ENCODE measurements around the gene ASH1L. TPM values are rescaled to one million over a fixed set of nuclear protein-coding genes. Genes with fewer than 3 reads are reported as not detected.
A peak's percentile ranks its signal among the peaks of the same experiment; 100 is the strongest.
"Not testable (repeated sequence)": the region's sequence is repeated elsewhere in the genome, so short reads cannot be mapped to it uniquely, and the experiment has no call there.

The ASH1L gene
- total RNA-seq, 1 donor from 2014 or later, result 44.0 TPM

DNA sequence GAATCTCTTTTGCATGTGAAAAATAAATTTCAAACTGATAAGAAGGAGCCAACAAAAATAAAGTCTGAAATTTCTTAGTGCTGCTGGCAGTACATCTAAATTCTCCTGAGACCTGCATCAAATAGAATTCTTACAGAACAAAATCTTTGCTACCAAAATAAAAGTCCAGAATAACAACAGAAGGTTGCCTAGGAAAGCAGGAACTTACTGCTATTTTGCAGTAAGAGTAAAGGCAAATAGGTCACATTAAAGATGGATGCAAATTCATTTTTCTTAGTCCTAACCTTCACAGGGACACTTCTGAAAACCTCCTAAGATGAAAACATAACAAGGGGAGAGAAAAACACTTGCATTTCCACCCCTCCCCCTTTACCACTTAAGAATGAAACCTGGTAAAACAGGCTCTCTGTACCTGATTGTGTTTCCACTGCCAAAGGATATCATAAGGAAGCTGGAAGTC, 182.9 kb downstream of the ASH1L start:
- no peak for DNase-seq (ENCODE audit: low spot score)
- intact Hi-C loops (cut with micrococcal nuclease), result no loop called here
- H3K4me1 Mint-ChIP-seq (ENCODE audit: low read depth), result peaks cover 11% of the 10 kb centered on the region
- no peaks in the 10 kb centered on the region for H3K27me3 Mint-ChIP-seq (ENCODE audit: insufficient read depth)
- no peak overlapping the region for H3K27ac Mint-ChIP-seq
- H3K9me3 Mint-ChIP-seq, result no peaks in the 10 kb centered on the region
- no peak overlapping the region for H3K4me3 Mint-ChIP-seq
- H3K36me3 Mint-ChIP-seq (ENCODE audit: low read depth), result peaks cover 28% of the 10 kb centered on the region

DNA sequence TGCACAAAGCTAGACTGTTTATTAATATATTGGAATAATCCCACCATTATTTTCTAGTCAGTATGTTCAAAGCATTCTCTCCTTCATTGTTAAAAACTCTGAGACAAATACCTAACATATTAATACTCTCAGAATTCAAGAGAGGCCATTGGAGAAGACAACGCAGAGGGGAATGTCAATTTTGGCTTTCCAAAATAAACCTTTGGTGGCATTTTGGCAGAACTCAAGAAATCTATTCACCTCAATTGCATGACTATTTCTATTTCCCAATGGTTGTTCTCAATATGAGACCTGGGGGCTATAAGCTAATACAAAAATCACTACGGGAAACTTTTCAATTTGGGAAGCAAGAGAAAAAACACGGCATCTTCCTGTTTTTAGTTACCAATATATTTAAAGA, 183.4 kb downstream of the ASH1L start:
- H3K36me3 Mint-ChIP-seq (ENCODE audit: low read depth), result peaks cover 25% of the 10 kb centered on the region
- H3K27ac Mint-ChIP-seq, result no peak overlapping the region
- no peak for DNase-seq (ENCODE audit: low spot score)
- intact Hi-C loops (cut with micrococcal nuclease), result no loop called here
- H3K4me1 Mint-ChIP-seq (ENCODE audit: low read depth), result peaks cover 11% of the 10 kb centered on the region
- H3K27me3 Mint-ChIP-seq (ENCODE audit: insufficient read depth), result no peaks in the 10 kb centered on the region
- H3K4me3 Mint-ChIP-seq, result no peak overlapping the region
- no peaks in the 10 kb centered on the region for H3K9me3 Mint-ChIP-seq

DNA sequence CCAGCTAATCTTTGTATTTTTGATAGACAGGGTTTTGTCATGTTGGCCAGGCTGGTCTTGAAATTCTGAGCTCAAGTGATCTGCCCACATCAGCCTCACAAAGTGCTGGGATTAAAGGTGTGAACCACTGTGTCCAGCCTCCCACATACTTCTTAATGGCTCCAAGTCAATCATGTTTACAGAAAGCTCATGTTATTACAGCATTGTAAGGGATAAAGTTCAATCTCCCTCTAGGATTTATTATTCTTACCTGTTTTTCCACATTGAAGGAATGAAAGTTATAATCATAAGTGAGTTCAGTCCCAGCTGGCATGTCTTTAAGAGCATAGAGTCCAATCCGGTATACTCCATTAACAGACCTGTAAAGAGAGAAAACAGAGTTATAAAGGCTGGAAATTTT, 202.6 kb downstream of the ASH1L start:
- Mint-ChIP-seq H3K27ac (no peak overlapping the region), H3K4me1 (ENCODE audit: low read depth) (no peaks in the 10 kb centered on the region), H3K36me3 (ENCODE audit: low read depth) (peaks cover 10% of the 10 kb centered on the region), H3K4me3 (no peak overlapping the region), H3K9me3 (no peaks in the 10 kb centered on the region), H3K27me3 (ENCODE audit: insufficient read depth) (no peaks in the 10 kb centered on the region)
- intact Hi-C loops (cut with micrococcal nuclease), result no loop called here
- no peak for DNase-seq (ENCODE audit: low spot score)

DNA sequence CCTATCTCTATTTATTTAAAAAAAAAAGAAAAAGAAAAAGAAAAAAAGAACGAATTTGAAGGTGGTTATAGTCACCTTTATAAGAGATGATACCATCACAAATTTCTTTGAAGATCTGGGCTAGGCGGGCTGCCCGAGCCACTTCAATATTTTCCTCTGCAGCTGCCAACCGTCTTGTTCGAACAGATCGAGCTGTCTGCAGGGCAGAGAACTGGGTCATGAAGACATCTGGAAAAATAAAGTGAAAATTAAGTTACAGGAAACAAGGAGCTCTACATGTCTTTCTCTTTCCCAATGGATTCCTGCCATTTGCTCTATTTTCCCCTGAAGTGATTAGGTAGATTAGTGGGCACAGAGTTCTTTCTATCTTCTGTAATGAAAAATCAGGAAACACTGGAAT, 210.0 kb downstream of the ASH1L start:
- peaks cover 43% of the 10 kb centered on the region for H3K36me3 Mint-ChIP-seq (ENCODE audit: low read depth)
- H3K27ac Mint-ChIP-seq, result no peak overlapping the region
- no peak overlapping the region for H3K4me3 Mint-ChIP-seq
- no peak for DNase-seq (ENCODE audit: low spot score)
- H3K4me1 Mint-ChIP-seq (ENCODE audit: low read depth), result no peaks in the 10 kb centered on the region
- intact Hi-C loops (cut with micrococcal nuclease), result no loop called here
- no peaks in the 10 kb centered on the region for H3K27me3 Mint-ChIP-seq (ENCODE audit: insufficient read depth)
- no peaks in the 10 kb centered on the region for H3K9me3 Mint-ChIP-seq

DNA sequence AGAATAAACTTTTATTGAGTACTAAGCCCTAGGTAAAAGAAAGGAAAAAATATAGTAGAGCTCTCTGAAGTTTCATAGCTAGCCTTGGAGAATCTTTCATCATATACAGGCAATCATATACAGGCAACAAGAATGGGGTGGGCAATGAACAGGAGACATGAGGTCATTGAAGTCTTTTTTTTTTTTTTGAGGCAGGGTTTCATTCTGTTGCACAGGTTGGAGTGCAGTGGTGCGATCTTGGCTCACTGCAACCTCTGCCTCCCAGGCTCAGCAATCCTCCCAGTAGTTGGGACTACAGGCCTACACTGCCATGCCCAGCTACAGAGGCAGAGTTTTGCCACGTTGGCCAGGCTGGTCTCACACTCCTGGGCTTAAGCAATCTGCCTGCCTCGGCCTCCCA, 219.8 kb downstream of the ASH1L start:
- Mint-ChIP-seq H3K9me3 (no peaks in the 10 kb centered on the region), H3K36me3 (ENCODE audit: low read depth) (peaks cover 59% of the 10 kb centered on the region), H3K27me3 (ENCODE audit: insufficient read depth) (no peaks in the 10 kb centered on the region), H3K4me3 (no peak overlapping the region), H3K27ac (no peak overlapping the region), H3K4me1 (ENCODE audit: low read depth) (no peaks in the 10 kb centered on the region)
- intact Hi-C loops (cut with micrococcal nuclease), result no loop called here
- DNase-seq (ENCODE audit: low spot score), result no peak

DNA sequence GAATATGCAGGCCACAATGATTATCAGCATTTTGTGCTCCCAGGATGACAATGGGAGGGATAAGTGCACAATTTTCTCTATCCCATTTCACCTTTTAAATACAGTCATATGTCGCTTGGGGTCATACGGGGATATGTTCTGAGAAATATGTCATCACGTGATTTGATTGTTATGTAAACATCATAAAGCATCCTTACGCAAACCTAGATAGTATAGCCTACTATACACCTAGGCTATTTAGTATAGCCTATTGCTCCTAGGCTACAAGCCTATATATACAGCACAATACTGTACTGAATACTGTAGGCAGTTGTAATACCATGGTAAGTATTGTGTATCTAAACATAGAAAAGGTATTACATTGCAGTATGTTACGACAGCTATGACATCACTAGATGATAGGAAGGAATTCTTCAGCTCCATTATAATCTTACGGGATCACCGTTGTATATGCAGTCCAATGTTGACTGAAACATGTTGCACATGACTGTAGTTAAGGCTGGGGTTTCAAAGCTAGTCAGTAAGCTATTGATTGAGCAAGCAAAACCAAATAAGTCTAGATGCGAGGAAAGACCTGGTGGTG, 223.0 kb downstream of the ASH1L start:
- peaks cover 54% of the 10 kb centered on the region for H3K36me3 Mint-ChIP-seq (ENCODE audit: low read depth)
- DNase-seq (ENCODE audit: low spot score), result no peak
- no peaks in the 10 kb centered on the region for H3K4me1 Mint-ChIP-seq (ENCODE audit: low read depth)
- intact Hi-C loops (cut with micrococcal nuclease), result no loop called here
- peak overlapping the region; percentile 45 for H3K27ac Mint-ChIP-seq
- H3K27me3 Mint-ChIP-seq (ENCODE audit: insufficient read depth), result no peaks in the 10 kb centered on the region
- H3K4me3 Mint-ChIP-seq, result no peak overlapping the region
- H3K9me3 Mint-ChIP-seq, result no peaks in the 10 kb centered on the region

DNA sequence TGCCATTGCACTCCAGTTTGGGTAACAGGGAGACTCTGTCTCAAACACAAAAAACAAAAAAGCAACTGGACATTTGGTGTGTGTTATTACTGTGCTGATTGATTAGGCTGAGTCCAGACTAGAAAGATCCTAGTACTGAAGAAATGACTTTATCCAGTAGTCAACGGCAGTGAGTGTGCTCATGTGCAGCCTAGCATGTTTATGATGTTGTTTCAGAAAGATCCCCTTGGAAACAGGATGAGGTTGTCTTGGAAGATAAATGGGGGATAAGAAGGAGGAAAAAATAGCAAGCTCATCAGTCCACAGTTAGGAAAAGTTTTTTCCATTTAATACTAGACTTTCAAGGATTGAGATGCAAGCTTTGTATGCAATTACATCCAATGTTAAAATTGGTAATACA, 227.6 kb downstream of the ASH1L start:
- Mint-ChIP-seq H3K27ac (no peak overlapping the region), H3K9me3 (no peaks in the 10 kb centered on the region), H3K4me1 (ENCODE audit: low read depth) (no peaks in the 10 kb centered on the region), H3K27me3 (ENCODE audit: insufficient read depth) (no peaks in the 10 kb centered on the region), H3K4me3 (no peak overlapping the region), H3K36me3 (ENCODE audit: low read depth) (peaks cover 46% of the 10 kb centered on the region)
- intact Hi-C loops (cut with micrococcal nuclease), result no loop called here
- DNase-seq (ENCODE audit: low spot score), result no peak

DNA sequence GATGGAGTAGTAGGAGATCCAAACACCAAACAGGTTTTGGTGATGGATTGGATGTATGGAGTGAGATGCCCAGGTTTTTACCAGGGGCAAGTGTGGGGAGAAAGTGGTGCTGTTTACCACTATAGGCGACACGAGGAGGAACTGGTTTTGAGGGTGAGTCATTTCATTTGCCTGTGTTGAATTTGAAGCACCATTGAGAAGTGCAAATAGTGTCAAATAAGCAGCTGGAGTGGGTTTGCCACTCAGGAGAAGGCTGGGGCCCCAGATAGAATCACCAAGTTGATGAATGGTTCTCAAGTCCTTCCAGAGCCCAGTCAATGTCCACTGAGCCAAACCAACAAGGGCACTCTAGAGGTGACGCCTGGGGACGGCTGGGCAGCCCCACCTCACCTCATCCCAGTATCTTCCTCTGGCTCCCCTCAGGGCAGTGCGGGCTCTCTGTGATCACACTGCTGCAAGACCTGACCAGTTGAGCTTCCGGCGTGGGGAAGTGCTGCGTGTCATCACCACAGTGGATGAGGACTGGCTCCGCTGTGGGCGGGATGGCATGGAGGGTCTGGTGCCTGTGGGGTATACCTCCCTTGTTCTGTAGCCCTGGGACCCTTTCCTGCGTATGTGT, 232.5 kb downstream of the ASH1L start:
- Mint-ChIP-seq H3K27ac (no peak overlapping the region), H3K27me3 (ENCODE audit: insufficient read depth) (no peaks in the 10 kb centered on the region), H3K4me3 (no peak overlapping the region), H3K36me3 (ENCODE audit: low read depth) (peaks cover 18% of the 10 kb centered on the region), H3K4me1 (ENCODE audit: low read depth) (peaks cover 9% of the 10 kb centered on the region), H3K9me3 (no peaks in the 10 kb centered on the region)
- intact Hi-C loops (cut with micrococcal nuclease), result loop anchor here (10.0 kb wide), 2 partner anchors 885 to 1655 kb away; partner anchors contain the start of genes ILF2, NPR1 and PMF1
- no peak for DNase-seq (ENCODE audit: low spot score)

DNA sequence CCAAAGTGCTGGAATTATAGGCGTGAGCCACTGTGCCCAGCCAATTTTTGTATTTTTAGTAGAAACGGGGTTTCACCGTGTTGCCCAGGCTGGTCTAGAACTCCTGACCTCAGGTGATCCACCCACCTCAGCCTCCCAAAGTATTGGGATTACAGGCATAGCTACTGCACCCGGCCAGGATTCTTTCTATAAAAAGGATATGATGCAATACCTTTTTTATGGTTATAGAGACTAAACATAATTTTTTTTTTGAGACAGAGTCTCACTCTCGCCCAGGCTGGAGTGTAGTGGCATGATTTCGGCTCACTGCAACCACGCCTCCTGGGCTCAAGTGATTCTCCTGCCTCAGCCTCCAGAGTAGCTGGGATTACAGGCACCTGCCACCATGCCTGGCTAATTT, 233.7 kb downstream of the ASH1L start:
- H3K4me3 Mint-ChIP-seq; H3K27ac Mint-ChIP-seq; DNase-seq (ENCODE audit: low spot score); H3K4me1 Mint-ChIP-seq (ENCODE audit: low read depth); H3K9me3 Mint-ChIP-seq; H3K27me3 Mint-ChIP-seq (ENCODE audit: insufficient read depth): not testable (repeated sequence)
- intact Hi-C loops (cut with micrococcal nuclease), result loop anchor here (10.0 kb wide), 2 partner anchors 886 to 1654 kb away; partner anchors contain the start of genes ILF2, NPR1 and PMF1
- H3K36me3 Mint-ChIP-seq (ENCODE audit: low read depth), result peaks cover 18% of the 10 kb centered on the region

DNA sequence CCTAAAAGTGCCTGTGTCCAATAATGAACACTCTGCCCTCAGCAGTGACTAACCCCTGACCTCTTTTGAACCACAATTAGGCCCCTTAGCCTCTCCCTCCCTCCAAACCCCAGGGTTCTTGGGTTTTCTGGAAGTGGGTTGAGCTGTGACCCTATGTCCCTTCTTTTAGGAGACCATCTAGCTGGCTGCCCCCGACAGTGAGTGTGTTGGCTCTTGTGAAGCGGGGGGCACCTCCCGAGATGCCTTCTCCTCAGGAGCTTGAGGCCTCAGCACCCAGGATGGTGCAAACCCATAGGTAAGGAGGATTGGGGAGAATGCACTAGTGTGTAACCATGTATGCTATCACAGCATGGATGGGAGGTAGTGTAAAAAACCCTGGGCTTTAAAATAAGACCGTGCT, 234.6 kb downstream of the ASH1L start:
- H3K9me3 Mint-ChIP-seq, result no peaks in the 10 kb centered on the region
- H3K36me3 Mint-ChIP-seq (ENCODE audit: low read depth), result peaks cover 14% of the 10 kb centered on the region
- no peak for DNase-seq (ENCODE audit: low spot score)
- no peaks in the 10 kb centered on the region for H3K27me3 Mint-ChIP-seq (ENCODE audit: insufficient read depth)
- intact Hi-C loops (cut with micrococcal nuclease), result loop anchor here (10.0 kb wide), 2 partner anchors 887 to 1653 kb away; partner anchors contain the start of genes ILF2, NPR1 and PMF1
- H3K27ac Mint-ChIP-seq, result peak overlapping the region; percentile 66
- H3K4me3 Mint-ChIP-seq, result no peak overlapping the region
- H3K4me1 Mint-ChIP-seq (ENCODE audit: low read depth), result peaks cover 9% of the 10 kb centered on the region

DNA sequence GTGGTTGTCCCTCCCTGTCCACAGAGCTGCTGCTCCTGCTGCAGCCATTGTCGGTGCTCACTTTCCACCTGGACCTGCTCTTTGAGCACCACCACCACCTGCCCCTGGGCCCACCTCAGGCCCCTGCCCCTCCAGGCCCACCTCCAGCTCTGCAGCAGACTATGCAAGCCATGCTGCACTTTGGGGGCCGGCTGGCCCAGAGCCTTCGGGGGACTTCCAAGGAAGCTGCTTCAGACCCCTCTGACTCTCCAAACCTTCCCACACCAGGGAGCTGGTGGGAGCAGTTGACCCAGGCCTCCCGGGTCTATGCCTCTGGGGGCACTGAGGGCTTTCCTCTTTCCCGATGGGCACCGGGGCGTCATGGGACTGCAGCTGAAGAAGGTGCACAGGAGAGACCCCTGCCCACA, 236.0 kb downstream of the ASH1L start:
- Mint-ChIP-seq H3K4me1 (ENCODE audit: low read depth) (peaks cover 19% of the 10 kb centered on the region), H3K27ac (no peak overlapping the region), H3K27me3 (ENCODE audit: insufficient read depth) (no peaks in the 10 kb centered on the region), H3K36me3 (ENCODE audit: low read depth) (peaks cover 14% of the 10 kb centered on the region), H3K4me3 (no peak overlapping the region), H3K9me3 (no peaks in the 10 kb centered on the region)
- DNase-seq (ENCODE audit: low spot score), result no peak
- intact Hi-C loops (cut with micrococcal nuclease), result loop anchor here (10.0 kb wide), 2 partner anchors 888 to 1652 kb away; partner anchors contain the start of genes ILF2, NPR1 and PMF1

DNA sequence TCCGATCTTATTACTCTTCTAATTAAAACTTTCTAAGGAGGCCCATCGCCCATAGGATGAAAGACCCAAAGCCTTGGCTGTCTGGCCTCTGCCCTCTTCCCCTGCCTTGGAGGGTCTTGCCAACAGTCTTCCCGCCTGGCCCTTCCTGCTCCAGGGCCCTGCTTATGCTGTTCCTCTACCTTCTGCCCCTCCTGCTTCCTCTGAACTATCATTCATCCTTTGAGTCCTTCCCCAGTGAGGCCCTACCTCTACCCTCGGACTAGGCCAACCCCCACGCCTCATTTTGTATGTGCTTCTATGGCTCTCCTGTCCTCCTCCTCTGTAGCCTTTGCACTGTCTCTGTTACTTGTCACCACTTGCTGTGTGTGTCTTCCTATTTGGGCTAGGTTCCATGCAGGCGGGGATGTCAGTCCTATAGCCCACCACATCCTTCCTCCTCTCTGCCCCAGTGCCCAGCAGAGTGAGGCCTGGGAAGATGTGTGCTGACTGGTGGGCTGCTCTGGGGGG, 236.5 kb downstream of the ASH1L start:
- H3K27me3 Mint-ChIP-seq (ENCODE audit: insufficient read depth), result no peaks in the 10 kb centered on the region
- no peak for DNase-seq (ENCODE audit: low spot score)
- peaks cover 23% of the 10 kb centered on the region for H3K4me1 Mint-ChIP-seq (ENCODE audit: low read depth)
- peak overlapping the region; percentile 65 for H3K27ac Mint-ChIP-seq
- intact Hi-C loops (cut with micrococcal nuclease), result loop anchor here (10.0 kb wide), 2 partner anchors 889 to 1651 kb away; partner anchors contain the start of genes ILF2, NPR1 and PMF1
- peaks cover 9% of the 10 kb centered on the region for H3K36me3 Mint-ChIP-seq (ENCODE audit: low read depth)
- H3K4me3 Mint-ChIP-seq, result peak overlapping the region; percentile 86
- H3K9me3 Mint-ChIP-seq, result no peaks in the 10 kb centered on the region

DNA sequence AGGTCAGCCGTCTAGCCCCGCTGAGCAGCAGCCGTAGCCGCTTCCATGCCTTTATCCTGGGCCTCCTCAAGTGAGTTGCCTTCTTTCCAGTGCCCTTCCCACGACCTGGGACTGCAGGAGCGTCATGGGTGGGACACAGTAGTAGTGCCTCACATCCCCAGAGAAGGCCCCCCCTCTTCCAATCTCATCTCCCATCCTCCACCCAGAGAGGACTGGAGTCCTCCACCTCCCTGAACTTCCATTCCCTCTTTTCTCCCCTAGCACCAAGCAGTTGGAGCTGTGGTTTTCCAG, 237.1 kb downstream of the ASH1L start:
- Mint-ChIP-seq H3K4me3 (peak overlapping the region; percentile 86), H3K27me3 (ENCODE audit: insufficient read depth) (no peaks in the 10 kb centered on the region), H3K36me3 (ENCODE audit: low read depth) (peaks cover 4% of the 10 kb centered on the region), H3K4me1 (ENCODE audit: low read depth) (peaks cover 28% of the 10 kb centered on the region), H3K27ac (no peak overlapping the region), H3K9me3 (no peaks in the 10 kb centered on the region)
- intact Hi-C loops (cut with micrococcal nuclease), result loop anchor here (10.0 kb wide), 2 partner anchors 889 to 1651 kb away; partner anchors contain the start of genes ILF2, NPR1 and PMF1
- no peak for DNase-seq (ENCODE audit: low spot score)
